HPDE6-E6E7 (cell line): ENCODE measurements around the gene PIEZO1.

Experiments used
- DNase-seq: peaks from one replicate; pipeline ENCODE4 v3.0.0; 2011; ENCODE audit warnings: missing footprints; ENCODE audit errors: extremely low spot score

The PIEZO1 gene

DNA sequence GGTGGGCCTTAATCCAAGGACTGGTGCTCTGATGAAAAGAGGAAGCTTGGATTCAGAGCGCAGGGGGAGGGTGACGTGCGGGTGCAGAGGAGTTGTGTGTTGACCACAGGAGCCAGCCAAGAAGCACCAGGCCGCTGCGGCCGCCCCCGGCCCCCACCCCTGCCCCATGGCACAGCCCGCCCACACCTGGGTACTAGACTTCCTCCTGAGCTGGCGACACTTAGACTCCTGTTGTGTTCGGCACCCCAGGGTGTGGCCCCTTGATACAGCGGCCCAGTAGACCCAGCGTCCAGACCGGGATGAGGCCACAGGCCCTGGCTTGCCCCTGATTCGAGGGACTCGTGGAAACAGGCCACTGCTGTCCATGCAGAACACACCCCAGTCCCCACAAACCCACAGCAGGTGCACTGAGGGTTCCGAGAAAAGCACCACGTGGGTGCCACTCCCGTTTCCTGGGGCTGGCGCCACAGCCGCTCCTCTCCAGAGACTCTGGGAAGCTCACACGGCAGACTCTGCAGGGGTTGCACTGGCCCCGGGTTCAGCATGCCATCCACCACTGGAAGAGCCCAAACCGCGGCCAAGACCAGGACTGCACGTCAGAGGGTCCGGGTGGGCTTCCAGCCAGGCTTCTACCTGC lies 93.0 kb downstream of the PIEZO1 start:
- DNase-seq: no peak

DNA sequence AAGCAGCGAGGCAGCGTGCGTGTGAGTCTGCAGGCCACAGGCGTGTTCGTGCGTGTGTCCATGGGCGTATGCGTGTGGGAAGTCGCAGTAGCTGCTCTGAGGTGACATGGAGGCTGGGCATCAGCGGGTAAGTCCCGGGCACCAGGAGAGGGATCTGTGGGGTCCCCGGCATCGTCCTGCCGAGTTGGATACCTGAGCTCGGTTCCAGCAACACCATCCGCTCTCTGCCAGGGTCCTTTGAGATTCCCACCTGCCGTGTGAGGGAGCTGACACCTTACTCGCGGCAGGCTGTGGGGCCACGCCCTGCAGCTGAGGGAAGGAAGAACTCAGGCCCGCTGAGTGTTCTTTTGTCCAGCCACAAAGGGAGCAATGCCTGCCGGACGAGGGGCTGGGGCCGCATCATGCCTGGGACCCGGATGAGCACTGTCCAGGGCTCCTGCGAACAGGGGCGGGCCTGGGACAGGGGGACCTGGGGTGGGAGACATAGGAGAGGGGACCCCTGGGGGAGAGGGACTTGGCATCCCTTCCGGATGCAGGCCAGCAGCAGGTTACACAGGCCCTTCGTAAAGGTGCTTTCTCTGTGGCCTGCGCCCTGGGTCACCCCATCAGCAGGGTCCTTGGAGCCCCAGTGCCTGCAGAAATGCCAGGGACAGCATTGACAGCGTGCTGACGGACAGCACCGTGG lies 93.7 kb downstream of the PIEZO1 start:
- no peak for DNase-seq

DNA sequence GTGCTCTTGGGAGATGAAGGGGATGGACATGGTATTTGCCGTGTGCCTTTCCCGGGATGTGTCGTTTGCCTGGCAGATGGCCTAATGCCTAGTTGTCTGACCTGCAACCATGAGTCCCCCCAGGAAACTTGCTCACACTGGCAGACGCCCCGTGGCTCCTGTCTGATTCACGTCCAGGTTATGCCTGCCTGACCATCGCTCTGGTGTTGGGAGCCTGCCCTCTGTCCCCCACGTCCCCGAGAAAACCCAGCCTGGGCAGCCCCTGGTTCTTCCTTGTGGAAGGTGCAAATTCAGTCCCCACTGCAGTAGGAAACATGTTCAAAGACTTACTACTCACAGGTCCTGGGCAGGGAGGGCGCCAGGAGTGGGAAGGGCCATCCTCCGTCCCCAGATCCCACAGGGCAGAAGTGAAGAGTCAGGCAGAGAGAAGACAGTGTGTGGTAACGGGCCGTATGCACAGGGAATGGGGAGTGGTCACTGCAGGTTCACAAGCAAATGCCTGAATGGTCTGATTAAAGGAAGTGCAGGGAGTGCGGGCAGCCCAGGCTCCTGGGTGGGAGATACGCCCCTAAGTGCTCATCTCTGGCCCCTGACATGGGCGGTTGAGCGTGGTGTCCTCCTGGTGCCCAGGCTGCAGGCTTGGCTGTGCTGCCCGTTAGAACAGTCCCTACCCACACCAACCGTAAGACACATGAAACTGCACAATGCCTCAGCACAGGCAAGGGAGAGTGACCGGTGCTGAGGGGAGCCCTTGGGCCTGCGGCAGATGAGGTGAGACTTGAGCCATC lies 94.5 kb downstream of the PIEZO1 start:
- DNase-seq: no peak

DNA sequence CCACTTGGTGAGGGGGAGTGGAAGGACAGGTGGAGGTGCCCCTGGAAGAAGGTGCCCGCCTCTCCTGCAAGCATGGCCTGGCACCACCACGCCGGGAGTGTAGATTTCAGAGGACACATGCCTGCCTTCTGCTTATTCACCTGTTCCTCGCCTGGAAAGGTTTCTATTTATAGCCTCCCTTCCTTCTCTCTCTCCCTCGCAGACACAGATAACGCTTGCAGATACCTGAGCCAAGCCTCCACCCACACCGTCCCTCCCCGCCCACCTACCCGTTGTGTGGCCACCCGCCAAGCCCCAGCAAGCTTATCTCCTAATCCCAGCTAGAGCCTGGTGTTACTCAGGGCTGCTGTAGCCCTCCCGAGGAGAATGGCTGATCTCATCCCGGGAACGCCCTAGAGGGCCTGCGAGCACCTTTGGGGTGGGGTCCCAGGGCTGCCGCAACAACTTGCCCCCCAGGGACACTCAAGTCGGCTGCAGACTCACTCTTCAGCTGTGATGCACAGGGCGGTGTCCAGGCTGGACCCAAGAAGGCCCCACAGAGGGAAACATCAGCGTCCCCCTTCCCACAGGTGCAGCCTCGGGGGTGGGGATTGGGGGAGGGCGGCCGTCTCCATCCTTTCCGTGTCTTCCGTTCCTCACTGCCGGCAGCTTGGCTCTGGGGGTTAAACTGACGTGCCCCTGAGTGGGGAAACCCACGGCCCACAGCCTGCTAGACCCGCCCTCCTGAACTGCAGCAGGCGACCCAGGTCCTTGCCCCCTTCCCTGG lies 96.8 kb downstream of the PIEZO1 start:
- DNase-seq: no peak

DNA sequence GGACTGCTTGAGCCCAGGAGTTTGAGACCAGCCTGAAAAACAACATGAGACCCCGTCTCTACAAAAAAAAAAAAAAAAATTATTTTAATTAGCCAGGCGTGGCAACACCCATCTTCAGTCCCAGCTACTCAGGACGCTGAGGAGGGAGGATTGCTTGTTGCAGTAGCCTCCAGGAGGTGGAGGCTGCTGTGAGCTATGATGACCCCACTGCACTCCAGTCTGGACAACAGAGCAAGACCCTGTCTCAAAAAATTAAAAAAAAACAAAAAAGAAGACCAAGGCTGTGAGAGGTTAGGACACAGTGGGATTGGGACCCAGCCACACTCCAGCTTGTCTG lies 97.4 kb downstream of the PIEZO1 start:
- DNase-seq: no peak

DNA sequence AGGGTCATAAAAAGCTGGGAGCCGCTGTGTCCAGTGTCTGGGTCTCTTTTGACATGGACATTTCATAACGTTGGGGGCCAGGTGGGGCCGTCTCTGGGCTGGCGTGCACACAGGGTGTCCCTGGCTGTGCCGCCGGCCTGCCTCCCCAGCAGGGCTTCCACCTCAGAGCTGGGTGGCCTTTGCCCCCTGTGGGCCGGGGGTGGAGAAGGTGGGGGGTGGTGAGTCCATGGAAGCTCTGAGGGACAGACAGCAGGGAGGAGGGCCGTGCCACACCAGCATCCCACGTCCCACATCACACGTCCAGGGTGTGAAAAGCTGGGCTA lies 97.8 kb downstream of the PIEZO1 start:
- DNase-seq: no peak

DNA sequence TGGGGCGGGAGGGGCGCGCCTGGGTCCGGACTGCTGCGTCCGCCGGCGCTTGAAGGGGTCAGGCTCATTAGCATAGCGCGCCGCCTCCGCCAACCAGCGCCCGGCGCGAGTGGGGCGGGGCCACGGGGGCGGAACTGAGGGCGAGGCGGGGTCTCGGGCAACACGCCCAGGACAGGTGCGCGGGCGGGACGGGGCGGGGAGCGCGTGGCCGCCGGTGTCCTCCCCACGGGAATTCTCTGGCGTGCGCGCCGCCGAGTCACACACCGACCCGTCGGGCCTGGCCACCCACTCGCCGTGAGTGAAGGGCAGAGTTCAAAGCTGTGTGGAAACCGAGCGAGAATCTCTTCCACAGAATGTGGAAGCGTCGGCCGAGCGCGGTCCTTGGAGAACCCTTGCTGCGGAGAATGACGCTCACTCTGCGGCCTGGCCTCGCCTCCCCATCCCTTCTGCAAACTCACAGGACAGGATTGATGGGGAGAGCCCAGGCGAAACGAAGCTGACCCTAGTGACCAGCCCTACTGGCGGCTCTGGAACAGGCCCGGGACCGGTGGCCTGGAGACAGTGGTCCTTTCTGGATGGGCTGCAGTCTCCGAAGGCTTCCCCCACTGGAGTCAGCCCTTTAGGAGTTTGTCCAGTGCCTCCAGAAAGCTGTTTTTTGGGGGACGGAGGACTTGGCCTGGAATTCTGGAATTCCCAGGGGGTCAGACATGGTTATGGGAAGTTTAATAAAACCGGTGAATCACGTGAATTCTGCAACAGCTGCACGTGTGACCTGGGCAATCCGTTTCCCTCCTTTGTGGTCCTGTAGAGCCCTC lies 98.4 kb downstream of the PIEZO1 start, which contains the start of gene SNAI3:
TSS of gene SNAI3 (minus strand) at position 69 of the 815 bp plus-strand sequence. CDS start 101 bp downstream, outside the sequence.
- DNase-seq: peak; percentile 91

DNA sequence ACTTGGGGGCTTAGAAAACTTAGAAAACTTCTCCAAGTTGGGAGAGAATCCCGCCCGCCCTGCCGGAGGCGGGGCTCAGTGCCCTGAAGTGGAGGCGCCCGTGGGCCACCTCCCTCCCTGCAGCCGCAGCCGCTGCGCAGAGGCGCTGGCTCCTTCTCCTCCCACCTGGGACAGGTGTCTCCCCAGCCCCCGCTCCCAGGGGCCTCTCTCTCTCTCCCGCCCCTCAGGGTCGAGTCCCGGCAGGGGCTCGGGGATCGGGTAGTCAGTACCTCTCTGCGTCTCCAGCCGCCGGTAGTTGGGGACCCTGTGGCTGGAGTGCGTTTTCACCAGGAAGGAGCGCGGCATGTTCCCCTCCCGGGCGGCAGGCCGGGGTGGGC lies 99.0 kb downstream of the PIEZO1 start:
- peak; percentile 73 for DNase-seq

DNA sequence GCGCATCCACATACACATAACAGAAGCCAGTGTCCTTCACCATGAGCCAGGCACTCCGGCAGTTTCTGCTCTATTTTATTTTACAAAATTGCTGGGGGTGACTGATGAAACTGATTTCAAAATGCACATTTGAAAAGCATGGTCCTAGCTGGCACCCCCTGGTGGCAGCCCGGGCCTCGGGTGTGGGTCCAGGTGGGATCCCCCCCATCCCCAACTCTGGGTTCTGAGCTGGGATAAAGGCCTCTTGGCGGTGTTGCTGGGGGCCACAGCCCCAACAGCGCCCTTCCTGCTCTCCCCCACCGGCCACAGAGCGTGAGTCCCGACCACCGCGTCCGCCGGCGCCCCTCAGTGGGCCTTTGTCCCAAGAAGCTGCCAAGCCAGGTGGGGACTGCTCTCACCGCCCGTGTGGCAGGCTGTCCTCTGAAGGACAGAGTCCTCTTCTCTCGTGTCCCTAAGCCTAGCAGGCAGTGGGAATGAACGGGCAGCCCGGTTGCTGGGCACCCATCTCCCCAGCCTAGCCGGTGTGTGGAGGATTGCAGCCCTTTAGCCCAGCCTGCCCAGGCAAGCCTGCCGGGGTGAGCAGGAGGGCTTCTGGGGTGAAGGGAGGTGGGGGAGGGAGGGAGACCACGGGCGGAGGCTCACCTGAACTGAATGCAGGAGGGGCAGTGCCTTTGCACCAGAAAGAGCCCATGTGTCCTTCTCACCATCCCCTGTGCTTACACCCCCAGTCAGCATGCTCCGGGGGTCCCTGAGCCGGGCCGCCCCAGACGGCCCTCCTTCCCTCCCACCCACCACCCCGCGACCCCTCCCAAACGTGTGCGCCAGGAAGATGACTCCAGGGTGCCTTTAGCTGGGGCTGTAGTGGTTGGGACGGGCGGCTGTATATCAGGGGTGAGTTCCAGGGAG lies 99.6 kb downstream of the PIEZO1 start:
- peak; percentile 83 for DNase-seq

DNA sequence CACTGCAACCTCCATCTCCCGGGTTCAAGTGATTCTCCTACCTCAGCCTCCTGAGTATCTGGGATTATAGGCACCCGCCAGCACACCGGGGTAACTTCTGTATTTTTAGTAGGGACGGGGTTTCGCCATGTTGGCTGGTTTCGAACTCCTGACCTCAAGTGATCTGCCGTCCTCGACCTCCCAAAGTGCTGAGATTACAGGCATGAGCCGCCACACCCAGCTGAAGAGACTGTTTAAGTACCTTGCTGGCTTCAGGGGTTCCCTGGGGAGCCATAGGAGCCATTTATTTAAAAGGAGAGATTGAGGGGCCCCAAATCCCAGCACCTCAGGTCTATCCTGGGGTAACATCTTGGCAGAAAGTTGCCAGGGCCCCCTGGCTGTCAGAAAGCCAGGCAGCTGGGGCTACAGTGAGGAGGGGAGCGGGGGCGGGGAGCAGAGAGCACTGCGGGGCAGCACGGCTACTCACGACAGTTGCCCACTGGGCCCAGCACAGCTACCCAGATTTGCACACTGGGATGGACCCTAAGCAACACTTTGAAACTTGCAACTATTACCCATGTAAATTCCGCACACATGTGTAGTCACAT lies 100.4 kb downstream of the PIEZO1 start:
- DNase-seq: no peak

DNA sequence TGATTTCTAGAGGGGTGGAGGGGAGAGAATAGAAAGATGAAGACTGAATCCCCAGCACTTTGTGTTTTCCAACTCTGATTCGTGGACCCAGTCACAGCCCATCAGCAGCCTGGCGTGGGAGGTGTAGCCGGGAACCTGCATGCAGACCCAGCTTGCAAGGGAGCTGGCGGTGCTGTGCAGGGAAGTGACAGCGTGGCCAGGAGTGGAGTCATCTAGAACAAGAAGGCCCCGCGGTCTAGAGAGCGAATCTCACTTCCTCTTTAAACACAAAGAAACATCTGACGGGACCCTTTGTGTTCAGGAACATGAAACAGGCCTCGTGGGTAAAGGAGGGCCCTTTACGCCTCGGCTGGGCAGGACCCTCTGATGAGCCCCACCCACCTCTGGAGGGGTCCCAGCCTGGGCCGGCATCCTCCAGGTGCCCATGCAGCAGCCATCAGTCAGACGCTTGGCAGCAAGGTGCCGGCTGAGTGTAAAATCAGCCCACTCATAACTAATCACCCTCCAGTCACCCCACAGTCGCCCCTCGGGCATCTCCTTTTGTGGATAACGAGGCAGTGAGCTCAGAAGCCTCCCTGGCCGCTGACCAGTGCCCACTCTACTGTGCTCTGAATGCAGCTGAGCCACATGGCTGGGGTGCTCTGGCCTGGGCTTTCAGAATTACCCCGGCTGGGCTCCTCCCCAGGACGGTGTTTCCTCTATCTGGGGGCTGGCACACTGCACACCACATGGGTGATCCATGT lies 103.1 kb downstream of the PIEZO1 start:
- no peak for DNase-seq

DNA sequence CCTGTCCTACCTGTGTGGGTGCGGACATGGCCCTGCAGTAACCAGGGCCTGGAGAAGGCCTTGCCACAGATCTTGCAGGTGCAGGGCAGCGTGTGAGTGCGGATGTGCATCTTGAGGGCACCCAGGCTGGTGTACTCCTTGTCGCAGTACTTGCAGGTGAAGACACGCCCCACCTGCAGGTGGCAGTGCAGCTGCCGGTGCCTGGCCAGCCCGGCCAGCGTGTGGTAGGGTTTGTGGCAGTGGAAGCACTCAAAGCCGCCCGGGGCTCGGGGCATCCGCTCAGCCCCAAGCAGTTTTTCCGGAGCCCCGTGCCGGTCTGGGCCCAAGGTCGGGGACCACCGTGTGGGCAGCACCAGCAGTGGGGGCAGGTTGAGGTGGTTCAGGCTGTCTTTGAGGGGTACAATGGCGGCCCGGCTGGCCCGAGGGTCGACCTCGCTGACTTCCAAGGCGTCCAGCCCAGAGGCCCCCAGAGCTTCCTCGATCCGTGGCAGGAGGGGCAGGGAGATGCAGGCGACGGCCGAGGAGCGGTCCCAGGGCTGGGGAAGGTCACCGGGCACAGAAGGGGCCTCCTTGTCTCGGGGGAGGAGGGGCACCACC lies 103.8 kb downstream of the PIEZO1 start:
- DNase-seq: peak; percentile 49

DNA sequence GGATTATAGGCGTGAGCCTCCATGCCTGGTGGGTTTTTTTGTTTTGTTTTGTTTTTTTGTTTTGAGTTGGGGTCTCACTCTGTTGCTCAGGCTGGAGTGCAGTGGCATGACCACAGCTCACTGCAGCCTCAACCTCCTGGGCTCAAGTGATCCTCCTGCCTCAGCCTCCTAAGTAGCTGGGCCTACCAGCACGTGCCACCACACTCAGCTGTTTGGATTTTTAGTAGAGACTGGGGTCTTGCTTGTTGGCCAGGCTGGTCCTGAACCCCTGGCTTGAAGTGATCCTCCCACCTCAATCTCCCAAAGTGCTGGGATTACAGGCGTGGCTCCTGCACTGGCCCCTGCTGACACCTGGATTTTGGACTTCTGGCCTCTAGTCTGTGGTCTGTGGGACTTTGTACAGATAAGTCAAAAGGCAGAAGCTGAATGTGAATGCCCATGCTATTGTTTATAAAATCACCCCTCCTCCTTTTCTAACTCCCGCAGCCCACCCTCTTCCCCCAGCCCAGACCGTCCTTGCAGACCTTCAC lies 104.4 kb downstream of the PIEZO1 start:
- DNase-seq: no peak

DNA sequence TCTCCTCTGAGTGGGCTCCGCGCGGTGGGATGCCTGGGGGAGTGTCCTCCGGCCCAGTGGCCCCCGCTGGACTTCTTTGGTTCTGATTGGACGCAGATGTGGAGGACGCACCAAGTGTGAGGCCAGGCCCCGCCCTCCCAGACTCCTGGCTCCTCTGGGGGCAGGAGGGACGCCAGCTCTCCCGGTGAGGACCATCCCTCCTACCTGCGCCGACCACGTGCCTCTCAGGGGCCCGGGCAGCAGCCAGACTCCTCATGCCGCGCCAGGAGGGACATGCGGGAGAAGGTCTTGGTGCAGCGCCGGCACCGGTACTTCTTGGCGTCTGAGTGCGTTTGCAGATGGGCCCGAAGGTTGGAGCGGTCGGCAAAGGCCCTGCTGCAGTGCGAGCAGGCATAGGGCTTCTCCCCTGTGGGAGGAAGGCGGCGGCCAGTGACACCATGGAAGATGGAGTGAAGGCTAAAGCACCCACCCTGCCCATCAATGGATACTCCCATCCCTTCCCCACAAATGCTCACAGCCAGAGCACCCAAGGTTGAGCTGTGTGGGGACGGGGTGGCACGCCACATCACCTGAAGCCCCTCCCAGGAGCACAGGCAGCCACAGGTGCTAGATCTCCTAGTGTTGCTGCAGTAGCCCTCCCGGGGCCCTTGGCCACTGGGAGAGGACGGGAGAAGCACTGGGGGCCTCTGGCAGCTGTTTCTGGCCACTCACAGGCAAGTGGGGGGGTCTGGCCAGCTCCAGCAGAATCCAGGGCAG lies 106.6 kb downstream of the PIEZO1 start:
- DNase-seq: no peak

DNA sequence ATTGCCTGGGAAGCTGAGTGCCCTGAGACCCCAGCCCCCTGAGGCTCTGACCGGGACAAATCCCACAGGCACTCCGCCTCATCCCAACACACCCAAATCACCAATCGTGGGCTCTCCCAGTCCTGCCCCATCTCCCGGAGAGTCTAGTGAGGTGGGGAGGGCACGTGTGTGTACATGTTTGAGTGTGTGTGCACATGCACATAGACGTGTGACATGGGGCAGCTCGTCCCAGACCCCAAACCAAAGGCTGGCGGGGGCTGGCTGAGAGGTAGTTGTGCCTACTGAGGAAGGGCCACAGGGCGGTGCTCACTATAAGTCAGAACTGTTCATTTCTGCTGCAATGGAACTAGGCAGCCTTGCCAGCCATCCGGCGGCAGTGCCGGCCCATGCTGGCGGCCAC lies 107.3 kb downstream of the PIEZO1 start:
- DNase-seq: no peak

DNA sequence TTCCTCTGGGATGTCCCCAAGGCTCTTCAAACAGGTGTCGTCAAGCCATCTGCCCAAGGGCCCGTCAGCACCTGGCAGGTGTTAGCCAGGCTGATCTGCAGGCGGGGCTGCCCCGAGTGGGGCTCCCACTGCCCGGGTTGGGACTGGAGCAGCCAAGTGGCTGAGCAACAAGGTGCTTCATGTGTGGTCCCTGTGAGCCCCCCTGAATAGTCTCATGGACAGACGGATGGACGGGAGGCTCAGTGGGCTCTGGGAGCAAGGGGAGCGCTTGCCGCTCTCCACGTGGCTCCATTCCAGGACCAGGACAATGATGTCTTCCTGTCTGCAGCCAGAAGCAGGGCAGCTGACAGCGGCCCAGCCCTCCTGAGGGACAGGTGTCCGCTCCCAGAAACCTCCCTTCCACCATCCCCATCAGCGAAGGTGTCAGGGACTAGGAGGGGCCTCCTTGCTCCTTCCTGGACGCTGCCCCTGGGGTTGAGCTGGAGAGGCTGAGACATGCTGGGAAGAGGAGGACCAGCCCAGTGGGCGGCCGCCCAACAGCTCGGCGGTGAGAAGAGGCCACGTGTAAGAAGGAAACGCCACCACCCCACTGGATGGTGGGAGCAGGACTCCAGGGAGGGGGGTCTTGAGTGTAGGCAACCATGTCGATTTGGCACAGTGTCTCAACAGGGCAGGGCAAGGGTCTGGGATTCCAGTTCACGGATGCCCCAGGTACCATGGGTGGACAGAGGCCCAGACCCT lies 108.3 kb downstream of the PIEZO1 start:
- no peak for DNase-seq

DNA sequence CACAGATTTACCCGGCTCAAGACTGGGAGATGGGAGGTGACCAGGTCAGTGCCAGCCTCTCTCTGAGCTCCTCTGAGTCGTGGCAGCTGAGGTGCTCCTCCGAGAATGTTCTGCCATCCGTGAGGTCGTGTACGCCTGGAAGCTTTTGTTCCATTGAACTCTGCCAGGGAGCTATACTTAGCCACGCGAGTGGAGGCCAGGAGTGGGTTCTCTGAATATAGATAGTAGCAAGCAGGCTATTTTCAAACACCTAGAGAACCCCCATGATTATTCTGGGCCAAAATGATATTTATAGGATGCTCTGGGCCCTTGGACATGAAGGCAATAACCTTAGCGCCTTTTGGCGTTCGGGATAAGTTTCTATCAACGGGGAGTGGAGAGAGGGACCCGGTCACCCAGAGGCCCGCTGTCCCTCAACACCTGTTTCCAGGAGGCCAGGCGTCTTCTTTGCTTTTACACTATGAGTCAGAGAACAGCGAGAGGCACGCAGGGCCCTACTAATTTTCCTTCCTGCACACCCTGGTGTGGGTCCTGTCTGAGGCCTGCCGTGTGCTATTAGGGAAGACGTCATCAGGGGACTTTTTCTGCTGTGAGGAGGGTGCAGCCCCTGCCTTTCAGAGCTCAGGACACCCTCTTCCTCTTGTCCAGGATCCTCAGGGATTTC lies 111.2 kb downstream of the PIEZO1 start:
- DNase-seq: no peak
